SH-SY5Y (cell line): ENCODE results near the gene MPP1.

Source experiments
- GATA2 ChIP-seq: IDR thresholded peaks from 2 replicates; pipeline ENCODE4 v1.6.1; 2011; ENCODE audit warnings: mild to moderate bottlenecking, low read depth, low read length
- GATA3 ChIP-seq: IDR thresholded peaks from 2 replicates; pipeline ENCODE4 v1.6.1; 2011; ENCODE audit warnings: low read depth, mild to moderate bottlenecking, low read length, moderate library complexity

MPP1 gene

GRCh38 chrX:154793084-154793795 is 12.0 kb downstream of the MPP1 start:
- no peak for TF ChIP-seq GATA2
- no peak for TF ChIP-seq GATA3

DNA sequence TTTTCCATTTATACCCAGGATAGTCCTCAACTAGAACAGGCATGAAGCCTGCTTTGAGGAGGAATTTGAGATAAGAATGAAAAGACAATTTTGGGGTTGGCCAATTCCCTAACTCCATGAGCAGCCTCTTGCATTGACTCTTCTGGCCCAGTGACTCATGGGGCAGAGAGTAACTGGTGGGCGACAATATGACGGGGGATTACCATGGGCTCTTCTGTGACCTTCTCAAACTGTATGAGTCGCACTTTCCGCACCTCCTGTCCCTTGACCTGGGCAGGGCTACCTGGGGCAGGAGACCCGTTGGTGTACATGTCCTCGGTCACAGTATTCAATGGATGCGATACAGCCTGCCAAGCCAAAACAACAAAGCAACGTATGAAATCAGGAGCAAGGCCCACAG is 13.3 kb downstream of the MPP1 start:
- TF ChIP-seq GATA2: no peak
- TF ChIP-seq GATA3: no peak

GRCh38 chrX:154791467-154791866 is 13.8 kb downstream of the MPP1 start:
- no peak for TF ChIP-seq GATA3
- no peak for TF ChIP-seq GATA2

DNA sequence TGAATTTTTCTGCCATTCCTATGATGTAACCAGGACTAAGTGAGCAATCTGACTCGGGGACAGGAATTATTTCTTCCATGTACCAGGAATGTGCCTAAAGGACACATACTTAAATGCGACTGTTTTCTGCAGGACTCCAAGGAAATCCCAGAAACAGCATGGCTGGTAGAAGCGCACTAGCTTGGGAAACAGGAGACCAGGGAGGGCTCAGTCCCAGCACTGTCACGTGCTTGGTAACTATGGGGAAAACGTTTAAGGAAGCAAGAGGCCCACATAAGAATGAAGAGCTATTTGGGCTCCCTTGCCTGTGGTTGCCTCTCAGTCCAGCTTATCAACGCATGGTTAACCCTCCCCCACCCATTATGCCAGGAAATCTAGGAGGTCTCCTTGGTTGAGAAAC is 19.6 kb downstream of the MPP1 start:
- no peak for TF ChIP-seq GATA2
- TF ChIP-seq GATA3: no peak

GRCh38 chrX:154784149-154784995 is 20.9 kb downstream of the MPP1 start:
- TF ChIP-seq GATA3: no peak
- TF ChIP-seq GATA2: no peak

GRCh38 chrX:154780968-154781367 is 24.3 kb downstream of the MPP1 start:
- TF ChIP-seq GATA3: no peak
- TF ChIP-seq GATA2: no peak

DNA sequence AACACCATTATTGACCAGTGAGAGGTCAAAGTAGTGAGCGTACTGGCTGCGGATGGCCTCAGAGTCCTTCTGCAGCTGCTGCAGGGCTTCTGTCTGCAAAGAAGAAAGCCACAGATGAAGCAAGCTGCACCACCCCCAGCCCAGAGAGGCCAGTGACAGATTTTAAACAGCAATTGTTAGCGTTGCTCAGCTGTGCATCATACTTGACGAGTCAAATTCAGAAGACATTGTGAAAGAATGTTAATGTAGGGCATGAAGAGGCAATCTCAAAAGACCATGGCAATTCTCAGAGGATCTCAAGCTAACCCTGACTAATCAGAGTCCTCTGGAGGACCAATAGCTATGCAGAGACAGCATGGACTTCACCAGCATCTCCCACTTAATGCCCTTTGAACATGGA is 26.0 kb downstream of the MPP1 start:
- TF ChIP-seq GATA2: no peak
- TF ChIP-seq GATA3: no peak

DNA sequence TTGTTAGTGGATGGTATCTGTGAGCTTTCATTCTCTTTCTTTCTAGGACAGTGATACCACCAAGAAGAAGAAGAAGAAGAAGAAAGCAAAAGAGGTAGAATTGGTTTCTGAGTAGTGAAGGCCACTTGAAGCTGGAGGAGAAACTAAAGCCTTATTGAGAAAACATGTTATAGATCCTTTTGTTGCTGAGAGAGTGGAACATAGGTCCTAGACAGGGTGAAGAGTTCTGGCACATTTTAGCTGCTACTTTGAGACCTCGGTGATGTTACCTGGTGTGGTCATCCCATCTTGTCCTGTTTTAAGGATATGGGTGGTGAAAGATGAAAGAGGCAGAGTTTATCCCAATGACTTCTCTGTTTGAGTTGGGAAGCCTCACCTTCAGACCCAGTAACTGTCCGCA is 28.5 kb downstream of the MPP1 start:
- TF ChIP-seq GATA3: no peak
- no peak for TF ChIP-seq GATA2

DNA sequence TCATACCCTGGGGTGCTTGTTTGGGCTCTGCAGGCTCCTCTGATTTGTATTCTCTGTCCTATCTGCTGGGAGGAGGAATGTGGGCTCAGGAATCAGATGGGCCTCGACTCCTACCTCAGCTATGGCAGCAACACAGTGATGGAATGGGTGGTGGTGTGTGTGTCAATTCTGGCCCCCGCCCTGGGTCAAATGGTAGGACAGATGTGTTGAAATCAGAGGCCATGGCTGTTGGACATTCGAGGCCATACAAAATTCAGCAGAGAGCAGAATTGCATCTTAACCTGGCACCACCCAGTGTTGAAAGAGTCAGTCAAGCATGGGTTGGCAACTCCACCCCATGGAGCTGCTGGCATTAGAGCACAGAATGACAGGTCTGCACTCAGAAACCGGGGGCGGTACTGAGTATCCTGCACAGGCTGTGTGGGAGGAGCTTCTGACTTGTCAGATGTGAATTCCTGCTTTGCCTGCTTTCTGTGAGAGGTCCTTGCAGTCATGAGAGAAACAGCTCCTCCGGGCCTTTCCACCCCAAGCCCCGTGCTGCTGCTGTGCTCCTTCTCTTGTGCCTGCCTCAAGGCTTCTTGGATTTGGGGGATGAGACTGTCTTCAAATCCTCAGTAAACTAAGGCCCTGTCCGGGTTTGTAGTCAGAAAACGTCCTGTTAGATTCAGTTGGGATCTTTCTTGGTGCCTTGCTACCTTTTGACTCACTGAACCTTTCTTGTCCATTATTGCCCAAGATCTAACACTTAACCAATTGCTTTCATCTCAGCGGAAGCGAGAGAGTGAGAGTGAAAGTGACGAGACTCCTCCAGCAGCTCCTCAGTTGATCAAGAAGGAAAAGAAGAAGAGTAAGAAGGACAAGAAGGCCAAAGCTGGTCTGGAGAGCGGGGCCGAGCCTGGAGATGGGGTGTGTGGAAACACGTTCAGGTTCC is 29.6 kb downstream of the MPP1 start:
- no peak for TF ChIP-seq GATA2
- no peak for TF ChIP-seq GATA3

- TF ChIP-seq GATA2 (no peak), GATA3 (no peak)
Observed at GRCh38 chrX:154774622-154775021, 30.7 kb downstream of the MPP1 start.

- no peak for TF ChIP-seq GATA3
- TF ChIP-seq GATA2: no peak
Observed at GRCh38 chrX:154762537-154763296, 42.6 kb downstream of the MPP1 start, which contains the start of gene DKC1. TSS of gene DKC1 (plus strand) at chrX:154762864. CDS start at chrX:154762966, 102 bp downstream.

- no peak for TF ChIP-seq GATA3
- no peak for TF ChIP-seq GATA2
Observed at GRCh38 chrX:154761977-154762536, 43.2 kb downstream of the MPP1 start.

DNA sequence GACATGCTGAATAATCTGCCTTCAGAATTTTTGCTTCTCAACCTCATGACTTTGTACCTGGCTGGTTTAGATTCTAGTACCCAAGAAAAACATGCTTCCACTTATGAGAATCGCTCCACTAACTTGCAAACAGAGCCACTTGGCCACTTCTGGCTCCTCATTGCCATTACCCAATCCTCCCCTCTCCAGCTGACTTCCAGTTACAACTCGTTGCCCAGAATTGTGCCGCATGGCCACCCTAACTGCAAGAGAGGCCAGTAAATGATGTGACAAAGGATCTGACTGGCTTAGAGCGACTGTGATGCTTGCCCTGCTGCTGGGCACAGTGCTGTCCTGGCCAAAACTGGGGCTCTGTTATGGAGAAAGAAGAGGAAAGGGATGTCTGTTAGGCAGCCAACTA is 46.6 kb downstream of the MPP1 start:
- TF ChIP-seq GATA2 (no peak), GATA3 (no peak)
